GM13976 (cell line): Measurements from ENCODE around the gene GPRC5A.

ENCODE experiments used
- DNase-seq: peaks from one replicate; pipeline ENCODE4 v3.0.0; 2012; ENCODE audit warnings: low spot score
- CTCF ChIP-seq: IDR thresholded peaks from 2 replicates; pipeline ENCODE4 v1.5.1; 2012; ENCODE audit warnings: borderline replicate concordance, mild to moderate bottlenecking; ENCODE audit not compliant: insufficient read depth; ENCODE audit errors: extremely low read depth, missing control alignments, control extremely low read depth
- in situ Hi-C: fragments of 300-500 bp; cut with MboI; formaldehyde crosslinking; loops from one replicate; pipeline ENCODE4 v1.12.0; 2022; ENCODE audit warnings: low sequenced_read_pairs, mixed read lengths, inconsistent platforms; ENCODE audit not compliant: unreplicated experiment

The GPRC5A gene

DNA sequence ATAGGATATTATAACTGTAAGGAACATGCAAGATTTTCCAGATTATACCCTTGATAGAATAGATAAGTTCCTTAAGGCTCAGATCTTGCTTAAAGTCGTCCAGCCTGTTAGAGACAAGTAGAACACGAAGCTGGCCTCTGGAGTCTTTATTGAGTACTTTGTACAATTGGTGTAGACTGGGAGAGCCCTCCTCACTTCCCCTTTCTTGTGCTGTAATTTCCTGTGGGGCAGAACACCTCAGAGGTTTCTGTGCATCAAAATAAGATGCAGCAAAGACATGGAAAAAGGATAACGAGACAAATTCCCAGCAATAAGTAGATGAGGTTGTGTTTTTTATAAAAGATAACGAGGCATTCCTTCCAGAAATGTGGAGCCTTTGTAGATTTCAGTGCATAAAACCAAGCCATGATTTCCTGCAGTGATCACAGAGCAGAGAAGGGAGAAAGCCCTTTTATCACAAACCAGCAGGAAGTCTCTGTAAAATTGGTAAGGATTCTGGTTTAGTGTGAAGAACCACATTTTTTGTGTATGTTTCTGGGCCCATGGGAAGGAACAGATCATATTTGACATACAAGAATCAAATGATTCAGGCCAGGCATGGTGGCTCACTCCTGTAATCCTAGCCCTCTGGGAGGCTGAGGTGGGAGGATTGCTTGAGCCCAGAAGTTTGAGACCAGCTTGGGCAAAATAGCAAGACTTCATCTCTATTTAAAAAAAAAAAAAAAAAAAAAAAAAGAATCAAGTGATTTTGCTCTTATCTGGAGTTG is 18.0 kb downstream of the GPRC5A start:
- peak; percentile 44 for DNase-seq
- no peak for TF ChIP-seq CTCF
- in situ Hi-C loops, result no loop called here

DNA sequence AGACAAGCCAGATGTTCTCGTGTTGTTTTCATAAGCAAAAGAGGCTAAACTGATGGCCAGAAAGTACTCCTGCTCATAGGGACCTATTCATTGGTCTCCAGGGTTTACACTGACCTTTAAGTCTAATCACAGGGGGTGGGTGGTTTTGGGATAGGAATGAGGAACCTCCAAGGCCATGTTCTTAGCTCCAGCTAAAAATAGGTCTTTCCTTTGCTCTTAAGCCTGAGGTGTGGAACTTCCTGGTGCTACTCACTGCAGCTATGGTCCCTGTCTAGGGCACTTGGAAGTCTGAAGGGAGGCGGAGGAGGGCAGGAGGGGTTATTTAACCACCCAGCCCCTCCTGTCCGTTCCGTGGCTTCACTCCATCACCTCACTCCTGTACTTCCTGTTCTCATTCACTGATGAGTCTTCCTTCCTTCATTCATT is 18.6 kb downstream of the GPRC5A start:
- in situ Hi-C loops, result loop anchor here (5.0 kb wide), 1 partner anchor 302 kb away; no protein-coding TSS in a partner anchor
- no peak for DNase-seq
- no peak for TF ChIP-seq CTCF

- DNase-seq, result no peak
- no peak for TF ChIP-seq CTCF
- in situ Hi-C loops, result loop anchor here (5.0 kb wide), 1 partner anchor 300 kb away; no protein-coding TSS in a partner anchor
These were observed 21.3 kb downstream of the GPRC5A start for GRCh38 chr12:12912711-12913110.

GRCh38 chr12:12915656-12916055 is 24.3 kb downstream of the GPRC5A start:
- DNase-seq, result no peak
- TF ChIP-seq CTCF, result no peak
- in situ Hi-C loops, result no loop called here

DNA sequence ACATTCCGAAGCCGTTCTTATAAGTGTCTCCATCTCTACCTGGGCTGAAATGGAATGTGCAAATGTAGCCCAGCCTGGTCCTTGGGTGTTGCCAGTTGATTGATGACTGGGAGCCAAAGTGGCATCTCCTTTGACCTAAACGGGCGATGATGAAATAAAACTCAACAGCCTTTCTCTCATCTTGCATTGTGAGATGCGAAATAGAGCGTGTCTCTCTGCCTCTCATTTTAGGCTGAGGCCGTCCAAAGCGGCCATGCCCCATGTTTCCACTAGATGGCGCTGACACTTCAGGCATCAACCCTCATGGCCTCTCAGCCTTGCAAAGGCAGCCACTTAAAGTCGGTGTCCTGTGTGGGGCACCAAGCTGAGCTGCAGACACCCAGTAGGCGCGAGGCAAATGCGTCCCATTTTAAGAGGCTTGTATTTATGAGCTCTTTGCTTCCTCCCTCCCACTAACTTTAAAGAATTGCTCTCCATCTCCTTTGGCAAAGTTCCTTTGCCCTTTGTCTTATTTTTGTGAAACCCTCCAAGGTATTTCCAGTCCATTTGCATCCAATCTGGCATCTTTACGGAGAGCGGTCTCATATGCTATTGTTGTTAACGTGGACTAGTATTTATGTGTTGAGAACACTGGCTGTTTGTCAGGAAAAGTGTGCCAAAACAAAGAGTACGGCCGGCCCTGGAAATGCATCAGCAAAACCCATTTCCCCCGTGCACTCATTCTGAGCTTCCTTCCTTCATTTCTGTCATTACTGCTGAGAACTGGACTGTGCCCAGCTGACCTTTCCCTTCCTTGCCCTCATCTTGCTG is 25.0 kb downstream of the GPRC5A start:
- in situ Hi-C loops, result no loop called here
- TF ChIP-seq CTCF, result peak; percentile 96
- peak; percentile 81 for DNase-seq

- DNase-seq, result no peak
- in situ Hi-C loops, result no loop called here
- TF ChIP-seq CTCF, result no peak
These were observed 26.2 kb downstream of the GPRC5A start for GRCh38 chr12:12917517-12917916.
